HCT116 (cell line): ENCODE measurements around the gene SLC9A9. TPM values are rescaled to one million over a fixed set of nuclear protein-coding genes. Genes with fewer than 3 reads are reported as not detected.
"Not testable (repeated sequence)": the region's sequence is repeated elsewhere in the genome, so short reads cannot be mapped to it uniquely, and the experiment has no call there.

Experiments
- ATAC-seq: fragments of 200-7000 bp; cut with Tn5 transposase; 2 replicates; pipeline ENCODE4 v1.9.1; 2020; ENCODE audit warnings: mild to moderate bottlenecking, moderate library complexity
- BruUV-seq: library from RNA; stranded (reverse); fragments of 400-500 nt; replicated peaks from 2 replicates; lab custom pipeline; 2021; lab: Mats Ljungman, UMichigan
- CTCF ChIA-PET: fragments of 300-600 bp; sonication (Branson Sonifier 250); formaldehyde crosslinking; loops from one replicate; lab custom pipeline; 2021; ENCODE audit warnings: antibody characterized with exemption; lab: Charles Lee
- POLR2A ChIA-PET: fragments of 300-600, 350-600 bp; sonication (Branson Sonifier 250); formaldehyde crosslinking; loops from one replicate; lab custom pipeline; 2021; ENCODE audit warnings: antibody characterized with exemption; lab: Charles Lee
- RAD21 ChIA-PET, 2 experiments: fragments of 300-600 bp; sonication (Branson Sonifier 250); formaldehyde crosslinking; loops; one replicate each; lab custom pipeline; 2023; ENCODE audit warnings: low total read pairs in 2 of 2; ENCODE audit not compliant: uncharacterized antibody in 2 of 2, unreplicated experiment in 2 of 2, low non-redundant PET in 1 of 2; lab: Charles Lee
- DNase-seq: peaks from one replicate; pipeline ENCODE4 v3.0.0-alpha.2; 2010; ENCODE audit warnings: low read depth, low spot score
- H2AFZ ChIP-seq: fragments of 200-600 bp; shearing (Covaris generic), sonication (generic); 2 replicates; pipeline ENCODE4 v1.6.1; 2017; ENCODE audit warnings: low read depth, mixed run types, mixed read lengths, antibody characterized with exemption, low read length; ENCODE audit not compliant: poor library complexity, severe bottlenecking
- H3K27ac ChIP-seq: 2 replicates; pipeline ENCODE4 v1.5.1; 2012; ENCODE audit warnings: low read depth, low read length
- H3K27me3 ChIP-seq: fragments of 200-600 bp; sonication (generic); 2 replicates; pipeline ENCODE4 v1.6.1; 2016; ENCODE audit warnings: mixed run types, low read length, mixed read lengths; ENCODE audit not compliant: insufficient read depth
- H3K36me3 ChIP-seq, 2 experiments: fragments of 200-500 bp in 1 of 2; fragments of 200-600 bp in 1 of 2; sonication (Bioruptor generic) in 1 of 2; sonication (generic) in 1 of 2; 2 replicates each; pipeline versions ENCODE4 v1.5.1 to v1.6.1; 2014 to 2016; ENCODE audit warnings: low read length in 2 of 2, inconsistent platforms in 1 of 2, mixed read lengths in 1 of 2, mixed run types in 1 of 2; ENCODE audit not compliant: insufficient read depth in 2 of 2, control insufficient read depth in 1 of 2
- H3K4me1 ChIP-seq, 2 experiments: fragments of 200-600 bp in 1 of 2; sonication (generic) in 1 of 2; 2 replicates each; pipeline versions ENCODE4 v1.5.1 to v1.6.1; 2012 to 2017; ENCODE audit warnings: low read length in 2 of 2, inconsistent platforms in 1 of 2, mild to moderate bottlenecking in 1 of 2, mixed read lengths in 1 of 2, mixed run types in 1 of 2, moderate library complexity in 1 of 2; ENCODE audit not compliant: insufficient read depth in 2 of 2, control insufficient read depth in 1 of 2
- H3K4me2 ChIP-seq: fragments of 200-600 bp; sonication (generic); 2 replicates; pipeline ENCODE4 v1.6.1; 2017; ENCODE audit warnings: mixed run types, low read length, mixed read lengths
- H3K4me3 ChIP-seq, 2 experiments: fragments of 200-600 bp in 1 of 2; sonication (generic) in 1 of 2; replicated peaks in 1 of 2; 2 replicates each; pipeline ENCODE4 v1.5.1; 2011 to 2016; ENCODE audit warnings: low read length in 2 of 2, control low read depth in 1 of 2, low read depth in 1 of 2, mild to moderate bottlenecking in 1 of 2, mixed read lengths in 1 of 2, mixed run types in 1 of 2
- H3K79me2 ChIP-seq: fragments of 200-600 bp; sonication (generic); 2 replicates; pipeline ENCODE4 v1.6.1; 2017; ENCODE audit warnings: mild to moderate bottlenecking, mixed run types, low read length, moderate library complexity, mixed read lengths; ENCODE audit not compliant: insufficient read depth
- H3K9ac ChIP-seq: fragments of 200-600 bp; sonication (generic); 2 replicates; pipeline ENCODE4 v1.6.1; 2016; ENCODE audit warnings: low read length, mixed read lengths
- H3K9me2 ChIP-seq: fragments of 200-600 bp; sonication (generic), shearing (Covaris generic); 2 replicates; pipeline ENCODE4 v1.6.1; 2017; ENCODE audit warnings: mixed run types, mild to moderate bottlenecking, moderate library complexity; ENCODE audit not compliant: insufficient read depth
- H3K9me3 ChIP-seq, 2 experiments: fragments of 200-500 bp in 1 of 2; fragments of 200-600 bp in 1 of 2; sonication (Bioruptor generic) in 1 of 2; sonication (generic) in 1 of 2; 2 replicates each; pipeline ENCODE4 v1.6.1; 2014 to 2017; ENCODE audit warnings: low read length in 2 of 2, mixed read lengths in 2 of 2, inconsistent platforms in 1 of 2, low read depth in 1 of 2, mild to moderate bottlenecking in 1 of 2, mixed run types in 1 of 2, moderate library complexity in 1 of 2; ENCODE audit not compliant: control insufficient read depth in 1 of 2, insufficient read depth in 1 of 2
- H4K20me1 ChIP-seq: fragments of 200-600 bp; sonication (generic), shearing (Covaris generic); 2 replicates; pipeline ENCODE4 v1.6.1; 2017; ENCODE audit warnings: mixed run types, mild to moderate bottlenecking, moderate library complexity; ENCODE audit not compliant: insufficient read depth
- EZH2phosphoT487 ChIP-seq: fragments of 200-600 bp; IDR thresholded peaks from 2 replicates; pipeline ENCODE4 v1.6.1; 2018; ENCODE audit warnings: antibody characterized with exemption, borderline replicate concordance
- FOSL1 ChIP-seq: IDR thresholded peaks from 2 replicates; pipeline ENCODE4 v1.6.1; 2012; ENCODE audit warnings: low read depth
- RAD21 ChIP-seq: IDR thresholded peaks from 2 replicates; pipeline ENCODE4 v1.6.1; 2012; ENCODE audit warnings: low read depth, mild to moderate bottlenecking
- SIN3A ChIP-seq: IDR thresholded peaks from 2 replicates; pipeline ENCODE4 v1.6.1; 2012; ENCODE audit warnings: low read depth
- SP1 ChIP-seq: IDR thresholded peaks from 2 replicates; pipeline ENCODE4 v1.6.1; 2012; ENCODE audit warnings: low read depth
- ZNF274 ChIP-seq: fragments of 200-500 bp; sonication (Bioruptor generic); IDR thresholded peaks from 2 replicates; pipeline ENCODE4 v1.6.1; 2014; ENCODE audit warnings: mild to moderate bottlenecking, low read depth, low read length, inconsistent platforms
- intact Hi-C: fragments of 100-400 bp; cut with micrococcal nuclease; formaldehyde crosslinking; loops from 2 replicates; pipeline ENCODE4 v1.10.0; 2022
- total RNA-seq: library from RNA; stranded (reverse); gene quantifications from one replicate; pipeline ENCODE4 v1.2.1, GENCODE V29; 2021; ENCODE audit not compliant: unreplicated experiment
- TF ChIP-seq, protein P1 (sequence below): IDR thresholded peaks from 2 replicates; pipeline ENCODE4 v1.6.1; 2011; ENCODE audit warnings: mild to moderate bottlenecking, low read length, moderate library complexity; ENCODE audit not compliant: insufficient replicate concordance; ENCODE audit errors: extremely low read depth

Gene SLC9A9
- total RNA-seq, 1 experiment from 2014 or later: 0.20 TPM

GRCh38 chr3:143525408-143525807 is 322.9 kb downstream of the SLC9A9 start:
- ChIA-PET RAD21 (no interaction called here), CTCF (no interaction called here), POLR2A (no interaction called here)
- H3K9ac ChIP-seq: no peak overlapping the region
- H3K9me2 ChIP-seq: no peaks in the 10 kb centered on the region
- H3K4me3 ChIP-seq: no peak overlapping the region
- H3K4me2 ChIP-seq: no peak overlapping the region
- no peaks in the 10 kb centered on the region for H3K79me2 ChIP-seq
- intact Hi-C loops: no loop called here
- TF ChIP-seq FOSL1 (no peak), EZH2phosphoT487 (no peak), RAD21 (no peak), ZNF274 (no peak), SP1 (no peak), SIN3A (no peak)
- TF ChIP-seq, protein P1, sequence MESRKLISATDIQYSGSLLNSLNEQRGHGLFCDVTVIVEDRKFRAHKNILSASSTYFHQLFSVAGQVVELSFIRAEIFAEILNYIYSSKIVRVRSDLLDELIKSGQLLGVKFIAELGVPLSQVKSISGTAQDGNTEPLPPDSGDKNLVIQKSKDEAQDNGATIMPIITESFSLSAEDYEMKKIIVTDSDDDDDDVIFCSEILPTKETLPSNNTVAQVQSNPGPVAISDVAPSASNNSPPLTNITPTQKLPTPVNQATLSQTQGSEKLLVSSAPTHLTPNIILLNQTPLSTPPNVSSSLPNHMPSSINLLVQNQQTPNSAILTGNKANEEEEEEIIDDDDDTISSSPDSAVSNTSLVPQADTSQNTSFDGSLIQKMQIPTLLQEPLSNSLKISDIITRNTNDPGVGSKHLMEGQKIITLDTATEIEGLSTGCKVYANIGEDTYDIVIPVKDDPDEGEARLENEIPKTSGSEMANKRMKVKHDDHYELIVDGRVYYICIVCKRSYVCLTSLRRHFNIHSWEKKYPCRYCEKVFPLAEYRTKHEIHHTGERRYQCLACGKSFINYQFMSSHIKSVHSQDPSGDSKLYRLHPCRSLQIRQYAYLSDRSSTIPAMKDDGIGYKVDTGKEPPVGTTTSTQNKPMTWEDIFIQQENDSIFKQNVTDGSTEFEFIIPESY: no peak
- BruUV-seq: no TSS peak
- no peaks in the 10 kb centered on the region for H3K27me3 ChIP-seq
- no peaks in the 10 kb centered on the region for H3K36me3 ChIP-seq
- no peak overlapping the region for H2AFZ ChIP-seq
- no peaks in the 10 kb centered on the region for H4K20me1 ChIP-seq
- no peak for ATAC-seq
- H3K27ac ChIP-seq: no peak overlapping the region
- H3K9me3 ChIP-seq: no peaks in the 10 kb centered on the region
- no peaks in the 10 kb centered on the region for H3K4me1 ChIP-seq
- no peak for DNase-seq

DNA sequence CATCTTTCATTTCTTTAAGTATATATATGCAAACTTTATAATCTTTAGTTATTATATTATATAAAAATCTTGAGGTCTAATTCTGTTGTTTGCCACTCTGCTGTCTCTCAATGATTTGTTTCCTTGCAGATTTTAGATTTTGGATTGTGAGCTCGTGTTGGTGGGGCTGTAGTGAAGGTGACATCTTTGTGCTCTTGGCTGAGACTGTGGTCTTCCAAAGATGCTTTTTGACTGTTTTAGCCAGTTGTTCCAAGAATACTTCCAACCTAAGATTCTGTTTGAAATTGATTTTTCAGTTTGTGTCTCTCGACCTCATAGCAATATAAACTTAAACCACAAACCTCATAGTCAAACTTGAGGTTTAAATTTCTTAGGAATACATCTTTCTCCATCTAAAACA is 326.5 kb downstream of the SLC9A9 start:
- CTCF ChIA-PET: no interaction called here
- no peaks in the 10 kb centered on the region for H3K4me1 ChIP-seq
- no peaks in the 10 kb centered on the region for H3K9me3 ChIP-seq
- no peaks in the 10 kb centered on the region for H3K9me2 ChIP-seq
- H3K9ac ChIP-seq: no peak overlapping the region
- H3K4me2 ChIP-seq: no peak overlapping the region
- no peak for ATAC-seq
- no peaks in the 10 kb centered on the region for H4K20me1 ChIP-seq
- intact Hi-C loops: no loop called here
- H2AFZ ChIP-seq: no peak overlapping the region
- H3K4me3 ChIP-seq: no peak overlapping the region
- H3K36me3 ChIP-seq: no peaks in the 10 kb centered on the region
- H3K27me3 ChIP-seq: no peaks in the 10 kb centered on the region
- DNase-seq: no peak
- RAD21 ChIA-PET: no interaction called here
- POLR2A ChIA-PET: no interaction called here
- TF ChIP-seq SP1: no peak
- TF ChIP-seq, protein P1: no peak
- TF ChIP-seq EZH2phosphoT487: no peak
- no TSS peak for BruUV-seq
- H3K27ac ChIP-seq: no peak overlapping the region
- H3K79me2 ChIP-seq: no peaks in the 10 kb centered on the region

DNA sequence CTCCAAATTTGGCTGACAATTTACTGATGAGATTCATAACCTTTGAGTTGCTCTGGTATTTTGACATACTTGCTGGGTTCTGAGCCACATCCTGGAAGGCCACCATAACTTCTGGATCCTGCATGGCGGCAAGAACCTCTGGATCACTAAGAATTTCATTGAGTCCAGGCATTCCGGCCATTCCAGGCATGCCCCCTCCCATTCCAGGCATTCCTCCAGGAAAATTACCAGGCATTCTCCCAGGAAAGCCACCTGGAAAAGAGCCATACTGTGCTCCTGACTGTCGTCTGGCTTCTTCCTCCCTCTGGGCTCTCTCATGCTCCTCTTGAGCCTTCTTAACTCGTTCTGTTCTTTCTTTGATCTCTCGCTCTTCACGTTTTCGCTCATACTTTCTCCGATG is 331.1 kb downstream of the SLC9A9 start:
- DNase-seq, H3K9me3 ChIP-seq, H3K36me3 ChIP-seq, H3K4me2 ChIP-seq, H3K4me3 ChIP-seq, H3K9ac ChIP-seq, H2AFZ ChIP-seq, POLR2A ChIA-PET, H4K20me1 ChIP-seq, BruUV-seq, H3K27me3 ChIP-seq, ATAC-seq, H3K79me2 ChIP-seq, CTCF ChIA-PET, H3K4me1 ChIP-seq, intact Hi-C loops, RAD21 ChIA-PET, H3K9me2 ChIP-seq, H3K27ac ChIP-seq: not testable (repeated sequence)
